Caco-2 (cell line): ENCODE data around the gene NBAS. TPM values are rescaled to one million over a fixed set of nuclear protein-coding genes. Genes with fewer than 3 reads are reported as not detected.

Experiments
- BruUV-seq: library from RNA; stranded (reverse); fragments of 400-500 nt; replicated peaks from 2 replicates; lab custom pipeline; 2021; lab: Mats Ljungman, UMichigan
- CTCF ChIA-PET: fragments of 300-600 bp; sonication (Branson Sonifier 250); formaldehyde crosslinking; loops from one replicate; lab custom pipeline; 2022; ENCODE audit warnings: antibody characterized with exemption; lab: Charles Lee
- POLR2A ChIA-PET: fragments of 300-600 bp; sonication (Branson Sonifier 250); formaldehyde crosslinking; loops from one replicate; lab custom pipeline; 2022; ENCODE audit warnings: antibody characterized with exemption; lab: Charles Lee
- DNase-seq, 2 experiments: peaks; one replicate each; pipeline versions ENCODE4 v3.0.0 to v3.0.0-alpha.2; 2020 to 2022
- H3K27me3 ChIP-seq: replicated peaks from 2 replicates; pipeline ENCODE4 v1.6.0; 2011; ENCODE audit warnings: low read length; ENCODE audit not compliant: control insufficient read depth, insufficient read depth
- H3K36me3 ChIP-seq: 2 replicates; pipeline ENCODE4 v1.5.1; 2011; ENCODE audit warnings: low read length; ENCODE audit not compliant: control insufficient read depth, insufficient read depth
- H3K4me1 ChIP-seq: fragments of 250-450 bp; sonication (Bioruptor Pico); 2 replicates; pipeline ENCODE4 v1.5.1; 2020; ENCODE audit warnings: mild to moderate bottlenecking
- H3K4me3 ChIP-seq: 2 replicates; pipeline ENCODE4 v1.5.1; 2011; ENCODE audit warnings: low read depth, mild to moderate bottlenecking, control low read depth, low read length
- H3K9me3 ChIP-seq: fragments of 250-450 bp; sonication (Bioruptor Pico); 2 replicates; pipeline ENCODE4 v1.5.1; 2020; ENCODE audit warnings: mild to moderate bottlenecking, moderate library complexity
- H3K27ac Mint-ChIP-seq: one replicate; pipeline ENCODE4 v1.8.0; 2022; ENCODE audit warnings: mixed read lengths; ENCODE audit not compliant: unreplicated experiment
- H3K27me3 Mint-ChIP-seq: one replicate; pipeline ENCODE4 v1.8.0; 2022; ENCODE audit warnings: mixed read lengths; ENCODE audit not compliant: insufficient read depth, unreplicated experiment
- H3K36me3 Mint-ChIP-seq: one replicate; pipeline ENCODE4 v1.8.0; 2022; ENCODE audit warnings: mild to moderate bottlenecking, mixed read lengths; ENCODE audit not compliant: insufficient read depth, unreplicated experiment
- H3K4me1 Mint-ChIP-seq: one replicate; pipeline ENCODE4 v1.8.0; 2022; ENCODE audit warnings: low read depth, mixed read lengths; ENCODE audit not compliant: unreplicated experiment
- H3K4me3 Mint-ChIP-seq: one replicate; pipeline ENCODE4 v1.8.0; 2022; ENCODE audit warnings: mild to moderate bottlenecking, moderate library complexity, mixed read lengths; ENCODE audit not compliant: unreplicated experiment
- H3K9me3 Mint-ChIP-seq: one replicate; pipeline ENCODE4 v1.8.0; 2022; ENCODE audit warnings: mixed read lengths; ENCODE audit not compliant: unreplicated experiment
- CTCF ChIP-seq, 2 experiments: fragments of 200-600 bp in 1 of 2; IDR thresholded peaks; 1 replicate in 1 of 2; 2 replicates in 1 of 2; pipeline versions ENCODE4 v1.5.1 to v1.8.0; 2011 to 2022; ENCODE audit warnings: antibody characterized with exemption in 1 of 2, control low read depth in 1 of 2, inconsistent platforms in 1 of 2, low read depth in 1 of 2, low read length in 1 of 2, mild to moderate bottlenecking in 1 of 2, moderate library complexity in 1 of 2; ENCODE audit not compliant: insufficient read depth in 1 of 2, severe bottlenecking in 1 of 2, unreplicated experiment in 1 of 2
- intact Hi-C: fragments of 100-400 bp; cut with micrococcal nuclease; formaldehyde crosslinking; loops from one replicate; pipeline ENCODE4 v1.10.0; 2022; ENCODE audit not compliant: unreplicated experiment
- total RNA-seq: library from RNA; stranded (reverse); gene quantifications from 2 replicates; pipeline ENCODE4 v1.2.3, GENCODE V29; 2022

NBAS gene
- total RNA-seq, 1 experiment from 2014 or later, result 31.1 TPM

- Histone ChIP-seq H3K4me1 (peaks cover 19% of the 10 kb centered on the region), H3K4me3 (no peak overlapping the region), H3K9me3 (no peaks in the 10 kb centered on the region), H3K36me3 (no peaks in the 10 kb centered on the region), H3K27me3 (no peaks in the 10 kb centered on the region)
- ChIA-PET CTCF (no interaction called here), POLR2A (no interaction called here)
- no TSS peak for BruUV-seq
- no peaks in the 10 kb centered on the region for H3K9me3 Mint-ChIP-seq
- no peak overlapping the region for H3K27ac Mint-ChIP-seq
- intact Hi-C loops, result no loop called here
- no peaks in the 10 kb centered on the region for H3K36me3 Mint-ChIP-seq
- H3K4me3 Mint-ChIP-seq, result no peak overlapping the region
- TF ChIP-seq CTCF (IDR thresholded peaks at IDR 0.05; ENCODE audit: insufficient read depth in 1 of 2, low read depth in 1 of 2, low read length in 1 of 2, severe bottlenecking in 1 of 2, unreplicated experiment in 1 of 2), result no peak
- H3K4me1 Mint-ChIP-seq, result peaks cover 12% of the 10 kb centered on the region
- DNase-seq, result no peak
- H3K27me3 Mint-ChIP-seq, result no peaks in the 10 kb centered on the region
Observed at GRCh38 chr2:15457868-15458267, 103.3 kb downstream of the NBAS start.

GRCh38 chr2:15456352-15456751, 104.8 kb downstream of the NBAS start:
- Mint-ChIP-seq H3K9me3 (no peaks in the 10 kb centered on the region), H3K27me3 (no peaks in the 10 kb centered on the region), H3K4me3 (no peak overlapping the region), H3K36me3 (peaks cover 6% of the 10 kb centered on the region), H3K27ac (no peak overlapping the region), H3K4me1 (peaks cover 12% of the 10 kb centered on the region)
- intact Hi-C loops, result no loop called here
- DNase-seq, result no peak
- Histone ChIP-seq H3K4me3 (no peak overlapping the region), H3K4me1 (peaks cover 19% of the 10 kb centered on the region), H3K9me3 (no peaks in the 10 kb centered on the region), H3K36me3 (no peaks in the 10 kb centered on the region), H3K27me3 (no peaks in the 10 kb centered on the region)
- POLR2A ChIA-PET, result no interaction called here
- TF ChIP-seq CTCF (IDR thresholded peaks at IDR 0.05; ENCODE audit: insufficient read depth in 1 of 2, low read depth in 1 of 2, low read length in 1 of 2, severe bottlenecking in 1 of 2, unreplicated experiment in 1 of 2), result no peak
- no TSS peak for BruUV-seq
- CTCF ChIA-PET, result interaction anchor here (1.5 kb wide), 1 partner anchor 121 kb away, joined by 6 read pairs; no protein-coding TSS in a partner anchor

GRCh38 chr2:15450808-15451207, 110.3 kb downstream of the NBAS start:
- H3K27ac Mint-ChIP-seq, result no peak overlapping the region
- no peak overlapping the region for H3K4me3 Mint-ChIP-seq
- H3K4me1 Mint-ChIP-seq, result no peaks in the 10 kb centered on the region
- no peaks in the 10 kb centered on the region for H3K27me3 Mint-ChIP-seq
- H3K9me3 ChIP-seq, result no peaks in the 10 kb centered on the region
- H3K9me3 Mint-ChIP-seq, result peaks cover 6% of the 10 kb centered on the region
- DNase-seq, result no peak
- no peak overlapping the region for H3K4me3 ChIP-seq
- H3K36me3 ChIP-seq, result no peaks in the 10 kb centered on the region
- H3K4me1 ChIP-seq, result peaks cover 6% of the 10 kb centered on the region; the same call in 1 of the 2 replicates
- H3K27me3 ChIP-seq, result no peaks in the 10 kb centered on the region
- intact Hi-C loops, result no loop called here
- CTCF ChIA-PET, result no interaction called here
- peaks cover 6% of the 10 kb centered on the region for H3K36me3 Mint-ChIP-seq
- no TSS peak for BruUV-seq
- POLR2A ChIA-PET, result no interaction called here
- no peak for TF ChIP-seq CTCF (IDR thresholded peaks at IDR 0.05; ENCODE audit: insufficient read depth in 1 of 2, low read depth in 1 of 2, low read length in 1 of 2, severe bottlenecking in 1 of 2, unreplicated experiment in 1 of 2)
